Breast epithelium (tissue), 3 donors: ENCODE measurements around the gene ARHGAP10.

ENCODE experiments used
- POLR2A ChIP-seq: fragments of 450-650 bp; IDR thresholded peaks from one replicate; pipeline ENCODE4 v1.6.1; 2016; ENCODE audit warnings: antibody characterized with exemption, mild to moderate bottlenecking, moderate library complexity
- POLR2AphosphoS5 ChIP-seq, 3 donors: sonication (generic); formaldehyde crosslinking; IDR thresholded peaks; one replicate each; pipeline ENCODE4 v1.6.1; 2017; ENCODE audit warnings: antibody characterized with exemption in 3 of 3
- TF ChIP-seq, protein P1 (sequence below), 3 donors: fragments of 450-650 bp; IDR thresholded peaks; one replicate each; pipeline ENCODE4 v1.5.1; 2016 to 2017; ENCODE audit warnings: antibody characterized with exemption in 3 of 3, mild to moderate bottlenecking in 3 of 3, moderate library complexity in 3 of 3

DNA sequence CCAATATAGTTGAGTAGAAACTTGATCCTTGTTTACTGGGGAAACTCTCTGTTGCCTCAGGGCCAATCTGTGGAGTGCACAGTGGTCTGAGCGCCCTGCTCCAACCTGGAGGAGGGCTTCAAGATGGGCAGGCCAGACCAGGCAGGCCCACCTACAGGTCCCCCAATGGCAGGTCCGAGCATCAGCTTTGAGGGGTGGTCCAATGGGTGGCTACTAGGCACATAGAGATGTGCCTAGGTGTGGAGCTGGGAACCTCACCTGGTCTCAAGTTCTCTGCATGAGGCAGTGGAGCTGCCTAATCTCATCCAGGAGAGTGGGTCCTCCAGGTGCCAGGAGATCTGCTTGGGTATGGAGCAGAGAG lies 252.9 kb downstream of the ARHGAP10 start:
- TF ChIP-seq, protein P1, sequence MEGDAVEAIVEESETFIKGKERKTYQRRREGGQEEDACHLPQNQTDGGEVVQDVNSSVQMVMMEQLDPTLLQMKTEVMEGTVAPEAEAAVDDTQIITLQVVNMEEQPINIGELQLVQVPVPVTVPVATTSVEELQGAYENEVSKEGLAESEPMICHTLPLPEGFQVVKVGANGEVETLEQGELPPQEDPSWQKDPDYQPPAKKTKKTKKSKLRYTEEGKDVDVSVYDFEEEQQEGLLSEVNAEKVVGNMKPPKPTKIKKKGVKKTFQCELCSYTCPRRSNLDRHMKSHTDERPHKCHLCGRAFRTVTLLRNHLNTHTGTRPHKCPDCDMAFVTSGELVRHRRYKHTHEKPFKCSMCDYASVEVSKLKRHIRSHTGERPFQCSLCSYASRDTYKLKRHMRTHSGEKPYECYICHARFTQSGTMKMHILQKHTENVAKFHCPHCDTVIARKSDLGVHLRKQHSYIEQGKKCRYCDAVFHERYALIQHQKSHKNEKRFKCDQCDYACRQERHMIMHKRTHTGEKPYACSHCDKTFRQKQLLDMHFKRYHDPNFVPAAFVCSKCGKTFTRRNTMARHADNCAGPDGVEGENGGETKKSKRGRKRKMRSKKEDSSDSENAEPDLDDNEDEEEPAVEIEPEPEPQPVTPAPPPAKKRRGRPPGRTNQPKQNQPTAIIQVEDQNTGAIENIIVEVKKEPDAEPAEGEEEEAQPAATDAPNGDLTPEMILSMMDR (IDR thresholded peaks at IDR 0.05) = no peak
- TF ChIP-seq POLR2A = no peak
- TF ChIP-seq POLR2AphosphoS5 (IDR thresholded peaks at IDR 0.05) = no peak
